Measurements from ENCODE around the gene PCDH9. TPM values are rescaled to one million over a fixed set of nuclear protein-coding genes. Genes with fewer than 3 reads are reported as not detected.
A peak's percentile ranks its signal among the peaks of the same experiment; 100 is the strongest.

The PCDH9 gene
- total RNA-seq, 1 donor from 2014 or later = 33.8 TPM

- no peaks in the 10 kb centered on the region for H3K36me3 Mint-ChIP-seq (ENCODE audit: unreplicated experiment)
- H3K27ac Mint-ChIP-seq (ENCODE audit: unreplicated experiment) = no peak overlapping the region
- no peak overlapping the region for H3K4me3 Mint-ChIP-seq (ENCODE audit: unreplicated experiment)
- peaks cover 22% of the 10 kb centered on the region for H3K4me1 Mint-ChIP-seq (ENCODE audit: unreplicated experiment)
- DNase-seq (ENCODE audit: extremely low spot score, unreplicated experiment) = no peak
- no peak for TF ChIP-seq CTCF (IDR thresholded peaks at IDR 0.05)
- H3K9me3 Mint-ChIP-seq (ENCODE audit: unreplicated experiment) = peaks cover 9% of the 10 kb centered on the region
- no peaks in the 10 kb centered on the region for H3K27me3 Mint-ChIP-seq (ENCODE audit: unreplicated experiment)
Observed at GRCh38 chr13:67042556-67042955, 187.6 kb downstream of the PCDH9 start.

GRCh38 chr13:67036699-67037457 is 193.3 kb downstream of the PCDH9 start:
- no peak for TF ChIP-seq CTCF (IDR thresholded peaks at IDR 0.05)
- no peak overlapping the region for H3K4me3 Mint-ChIP-seq (ENCODE audit: unreplicated experiment)
- H3K4me1 Mint-ChIP-seq (ENCODE audit: unreplicated experiment) = no peaks in the 10 kb centered on the region
- no peaks in the 10 kb centered on the region for H3K36me3 Mint-ChIP-seq (ENCODE audit: unreplicated experiment)
- H3K27ac Mint-ChIP-seq (ENCODE audit: unreplicated experiment) = no peak overlapping the region
- H3K9me3 Mint-ChIP-seq (ENCODE audit: unreplicated experiment) = peaks cover under 1% of the 10 kb centered on the region
- no peaks in the 10 kb centered on the region for H3K27me3 Mint-ChIP-seq (ENCODE audit: unreplicated experiment)
- no peak for DNase-seq (ENCODE audit: extremely low spot score, unreplicated experiment)

DNA sequence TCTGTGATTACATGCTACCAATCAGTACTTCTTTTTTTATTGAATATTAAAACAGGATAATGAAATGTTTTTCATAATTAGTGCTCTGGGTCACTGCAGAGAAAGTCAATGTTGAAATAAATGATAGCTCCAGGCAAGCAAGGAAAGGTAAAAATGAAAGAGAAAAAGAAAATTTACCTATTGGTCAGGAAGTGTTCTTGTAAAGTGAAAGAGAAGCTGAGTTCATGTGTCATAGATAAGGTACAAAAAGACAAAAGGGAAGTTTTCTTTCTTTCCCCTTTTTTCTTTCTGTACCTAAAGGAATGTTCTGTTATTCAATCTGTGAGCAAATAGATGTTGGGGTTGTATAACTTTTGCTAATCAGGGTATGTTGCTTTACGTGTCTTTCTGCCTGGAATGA is 197.0 kb downstream of the PCDH9 start:
- Mint-ChIP-seq H3K9me3 (ENCODE audit: unreplicated experiment) (no peaks in the 10 kb centered on the region), H3K27me3 (ENCODE audit: unreplicated experiment) (no peaks in the 10 kb centered on the region), H3K4me1 (ENCODE audit: unreplicated experiment) (no peaks in the 10 kb centered on the region), H3K27ac (ENCODE audit: unreplicated experiment) (no peak overlapping the region), H3K4me3 (ENCODE audit: unreplicated experiment) (no peak overlapping the region), H3K36me3 (ENCODE audit: unreplicated experiment) (no peaks in the 10 kb centered on the region)
- no peak for TF ChIP-seq CTCF (IDR thresholded peaks at IDR 0.05)
- no peak for DNase-seq (ENCODE audit: extremely low spot score, unreplicated experiment)

GRCh38 chr13:67023130-67023876 is 206.8 kb downstream of the PCDH9 start:
- Mint-ChIP-seq H3K27ac (ENCODE audit: unreplicated experiment) (peak overlapping the region; percentile 76), H3K27me3 (ENCODE audit: unreplicated experiment) (no peaks in the 10 kb centered on the region)
- no peak for DNase-seq (ENCODE audit: extremely low spot score, unreplicated experiment)

More at GRCh38 chr13:67023130-67023876, 206.8 kb downstream of the PCDH9 start:
- no peaks in the 10 kb centered on the region for H3K9me3 Mint-ChIP-seq (ENCODE audit: unreplicated experiment)
- no peak overlapping the region for H3K4me3 Mint-ChIP-seq (ENCODE audit: unreplicated experiment)
- TF ChIP-seq CTCF (IDR thresholded peaks at IDR 0.05) = no peak
- no peaks in the 10 kb centered on the region for H3K36me3 Mint-ChIP-seq (ENCODE audit: unreplicated experiment)
- peaks cover 12% of the 10 kb centered on the region for H3K4me1 Mint-ChIP-seq (ENCODE audit: unreplicated experiment)
